RWPE1 (cell line): Measurements from ENCODE around the gene RBM6.

Source experiments
- CTCF ChIA-PET: fragments of 350-600 bp; sonication (Branson Sonifier 250); formaldehyde crosslinking; extraction: SDS; loops from one replicate; lab custom pipeline; 2021; lab: Yijun Ruan, JAX
- POLR2A ChIA-PET: fragments of 400-600 bp; formaldehyde crosslinking; extraction: SDS; loops from one replicate; lab custom pipeline; 2020; ENCODE audit warnings: antibody characterized with exemption; ENCODE audit not compliant: low non-redundant PET; lab: Yijun Ruan, JAX
- DNase-seq: peaks from one replicate; pipeline ENCODE4 v3.0.0; 2012; ENCODE audit warnings: low spot score
- H3K27ac ChIP-seq: fragments of 450-650 bp; 2 replicates; pipeline ENCODE4 v1.5.1; 2017
- CTCF ChIP-seq: fragments of 450-650 bp; conservative IDR thresholded peaks from 2 replicates; pipeline ENCODE4 v1.5.1; 2017; ENCODE audit warnings: low read depth, mild to moderate bottlenecking

The RBM6 gene

GRCh38 chr3:50100956-50101845 is 161.3 kb downstream of the RBM6 start:
- CTCF ChIA-PET = interaction anchor here (0.6 kb wide), 1 partner anchor 7 kb away, joined by 5 read pairs; no protein-coding TSS in a partner anchor
- no peak overlapping the region for H3K27ac ChIP-seq
- no peak for DNase-seq
- POLR2A ChIA-PET = no interaction called here
- no peak for TF ChIP-seq CTCF

- TF ChIP-seq CTCF = no peak
- ChIA-PET CTCF (no interaction called here), POLR2A (no interaction called here)
- no peak for DNase-seq
- no peak overlapping the region for H3K27ac ChIP-seq
These were observed 162.6 kb downstream of the RBM6 start for GRCh38 chr3:50102558-50102957.

- no peak overlapping the region for H3K27ac ChIP-seq
- CTCF ChIA-PET = interaction anchor here (0.7 kb wide), 1 partner anchor 77 kb away, joined by 3 read pairs; no protein-coding TSS in a partner anchor
- POLR2A ChIA-PET = no interaction called here
These were observed 171.8 kb downstream of the RBM6 start for GRCh38 chr3:50111757-50112156.

GRCh38 chr3:50112462-50112861 is 172.5 kb downstream of the RBM6 start:
- ChIA-PET POLR2A (no interaction called here), CTCF (no interaction called here)
- DNase-seq = no peak
- no peak for TF ChIP-seq CTCF
- no peak overlapping the region for H3K27ac ChIP-seq

More at GRCh38 chr3:50111757-50112156, 171.8 kb downstream of the RBM6 start:
- no peak for DNase-seq
- TF ChIP-seq CTCF = no peak

GRCh38 chr3:50117120-50117519 is 177.2 kb downstream of the RBM6 start:
- CTCF ChIA-PET = interaction anchor here (0.7 kb wide), 1 partner anchor 440 kb away, joined by 3 read pairs; no protein-coding TSS in a partner anchor
- POLR2A ChIA-PET = no interaction called here

GRCh38 chr3:50118237-50118636 is 178.3 kb downstream of the RBM6 start:
- ChIA-PET CTCF (no interaction called here), POLR2A (no interaction called here)
- H3K27ac ChIP-seq = peak overlapping the region; percentile 53
- no peak for DNase-seq
- TF ChIP-seq CTCF = no peak

More at GRCh38 chr3:50117120-50117519, 177.2 kb downstream of the RBM6 start:
- DNase-seq = no peak
- TF ChIP-seq CTCF = no peak
- H3K27ac ChIP-seq = peak overlapping the region; percentile 53
